Measurements from ENCODE around the gene CNTN1.

- TF ChIP-seq, protein P1, sequence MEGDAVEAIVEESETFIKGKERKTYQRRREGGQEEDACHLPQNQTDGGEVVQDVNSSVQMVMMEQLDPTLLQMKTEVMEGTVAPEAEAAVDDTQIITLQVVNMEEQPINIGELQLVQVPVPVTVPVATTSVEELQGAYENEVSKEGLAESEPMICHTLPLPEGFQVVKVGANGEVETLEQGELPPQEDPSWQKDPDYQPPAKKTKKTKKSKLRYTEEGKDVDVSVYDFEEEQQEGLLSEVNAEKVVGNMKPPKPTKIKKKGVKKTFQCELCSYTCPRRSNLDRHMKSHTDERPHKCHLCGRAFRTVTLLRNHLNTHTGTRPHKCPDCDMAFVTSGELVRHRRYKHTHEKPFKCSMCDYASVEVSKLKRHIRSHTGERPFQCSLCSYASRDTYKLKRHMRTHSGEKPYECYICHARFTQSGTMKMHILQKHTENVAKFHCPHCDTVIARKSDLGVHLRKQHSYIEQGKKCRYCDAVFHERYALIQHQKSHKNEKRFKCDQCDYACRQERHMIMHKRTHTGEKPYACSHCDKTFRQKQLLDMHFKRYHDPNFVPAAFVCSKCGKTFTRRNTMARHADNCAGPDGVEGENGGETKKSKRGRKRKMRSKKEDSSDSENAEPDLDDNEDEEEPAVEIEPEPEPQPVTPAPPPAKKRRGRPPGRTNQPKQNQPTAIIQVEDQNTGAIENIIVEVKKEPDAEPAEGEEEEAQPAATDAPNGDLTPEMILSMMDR (IDR thresholded peaks at IDR 0.05), result no peak
- TF ChIP-seq POLR2A (IDR thresholded peaks at IDR 0.05), result no peak
Observed at GRCh38 chr12:40769846-40770245, 77.6 kb downstream of the CNTN1 start.
